SW 1271 (cell line): Measurements from ENCODE around the gene PPID.
"Not testable (repeated sequence)": the region's sequence is repeated elsewhere in the genome, so short reads cannot be mapped to it uniquely, and the experiment has no call there.

Experiments
- DNase-seq, 2 experiments: peaks; one replicate each; lab custom pipeline; 2025; lab: John Stamatoyannopoulos, UW

PPID gene

DNA sequence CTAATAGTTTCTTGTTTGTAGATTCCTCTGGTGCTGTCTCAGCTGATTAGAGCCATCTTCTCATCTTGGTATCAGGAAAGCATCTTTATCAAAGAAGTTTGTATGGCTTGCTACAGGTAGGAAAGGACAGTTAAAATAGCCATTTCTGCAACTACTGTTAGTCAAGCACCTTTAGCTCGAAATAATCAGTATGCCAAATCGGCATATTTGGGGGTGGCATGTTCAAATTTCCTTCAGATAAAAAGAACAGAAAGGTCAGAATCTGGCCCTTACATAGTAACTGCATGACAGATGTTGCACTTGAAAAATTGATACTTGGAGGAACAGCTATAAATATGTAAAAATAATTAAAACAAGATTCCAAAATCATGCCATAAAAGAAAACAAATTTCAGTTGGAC, 56.3 kb downstream of the PPID start:
- no peak for DNase-seq

- DNase-seq = no peak
These were observed 58.4 kb downstream of the PPID start for GRCh38 chr4:158664806-158665205.

GRCh38 chr4:158663707-158664625, 59.2 kb downstream of the PPID start:
- DNase-seq = not testable (repeated sequence)

DNA sequence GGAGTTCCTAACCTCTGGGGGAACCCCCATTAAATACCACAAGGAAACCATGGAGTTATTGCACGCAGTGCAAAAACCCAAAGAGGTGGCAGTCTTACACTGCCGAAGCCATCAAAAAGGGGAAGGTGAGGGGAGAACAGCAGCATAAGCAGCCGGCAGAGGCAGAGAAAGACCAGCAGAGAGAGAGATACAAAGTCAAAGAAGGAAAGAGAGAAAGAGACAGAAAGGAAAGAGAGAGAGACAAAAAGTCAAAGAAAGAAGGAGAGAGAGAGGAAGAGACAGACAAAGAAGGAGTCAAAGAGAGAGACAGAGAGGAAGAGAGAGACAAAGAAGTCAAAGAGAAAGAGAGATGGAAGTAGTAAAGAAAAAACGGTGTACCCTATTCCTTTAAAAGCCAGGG, 59.9 kb downstream of the PPID start:
- not testable (repeated sequence) for DNase-seq
